Activated CD4-positive, alpha-beta T cell treated with anti-CD3 and anti-CD28 coated beads, Interleukin-2, amount 10 ng/mL, durations not matched to agents 7 days and 5 days (primary cell): ENCODE measurements around the gene CD163L1. TPM values are rescaled to one million over a fixed set of nuclear protein-coding genes. Genes with fewer than 3 reads are reported as not detected.
A peak's percentile ranks its signal among the peaks of the same experiment; 100 is the strongest.
"Not testable (repeated sequence)": the region's sequence is repeated elsewhere in the genome, so short reads cannot be mapped to it uniquely, and the experiment has no call there.

Experiments
- CTCF ChIA-PET: fragments of 350-600 bp; sonication (Branson Sonifier 250); formaldehyde crosslinking; loops from one replicate; lab custom pipeline; 2021; ENCODE audit warnings: antibody characterized with exemption; lab: Charles Lee
- POLR2A ChIA-PET: fragments of 350-600 bp; sonication (Branson Sonifier 250); formaldehyde crosslinking; loops from one replicate; lab custom pipeline; 2021; ENCODE audit warnings: antibody characterized with exemption; lab: Charles Lee
- DNase-seq: peaks from one replicate; pipeline ENCODE4 v3.0.0-alpha.2; 2020
- H3K27ac Mint-ChIP-seq: one replicate; pipeline ENCODE4 v1.8.0; 2021; ENCODE audit warnings: mild to moderate bottlenecking, moderate library complexity, mixed read lengths
- H3K27me3 Mint-ChIP-seq: one replicate; pipeline ENCODE4 v1.8.0; 2021; ENCODE audit warnings: mixed read lengths
- H3K36me3 Mint-ChIP-seq: one replicate; pipeline ENCODE4 v1.8.0; 2021; ENCODE audit warnings: low read depth, mixed read lengths
- H3K4me1 Mint-ChIP-seq: one replicate; pipeline ENCODE4 v1.8.0; 2021; ENCODE audit warnings: mixed read lengths
- H3K4me3 Mint-ChIP-seq: one replicate; pipeline ENCODE4 v1.8.0; 2021; ENCODE audit warnings: mild to moderate bottlenecking, moderate library complexity, mixed read lengths
- H3K9me3 Mint-ChIP-seq: one replicate; pipeline ENCODE4 v1.8.0; 2021; ENCODE audit warnings: mixed read lengths
- total RNA-seq, 2 experiments: library from RNA; stranded (reverse); gene quantifications; one replicate each; pipeline ENCODE4 v1.2.3, GENCODE V29; 2021

CD163L1 gene
- total RNA-seq, 2 experiments from 2014 or later, result not detected

DNA sequence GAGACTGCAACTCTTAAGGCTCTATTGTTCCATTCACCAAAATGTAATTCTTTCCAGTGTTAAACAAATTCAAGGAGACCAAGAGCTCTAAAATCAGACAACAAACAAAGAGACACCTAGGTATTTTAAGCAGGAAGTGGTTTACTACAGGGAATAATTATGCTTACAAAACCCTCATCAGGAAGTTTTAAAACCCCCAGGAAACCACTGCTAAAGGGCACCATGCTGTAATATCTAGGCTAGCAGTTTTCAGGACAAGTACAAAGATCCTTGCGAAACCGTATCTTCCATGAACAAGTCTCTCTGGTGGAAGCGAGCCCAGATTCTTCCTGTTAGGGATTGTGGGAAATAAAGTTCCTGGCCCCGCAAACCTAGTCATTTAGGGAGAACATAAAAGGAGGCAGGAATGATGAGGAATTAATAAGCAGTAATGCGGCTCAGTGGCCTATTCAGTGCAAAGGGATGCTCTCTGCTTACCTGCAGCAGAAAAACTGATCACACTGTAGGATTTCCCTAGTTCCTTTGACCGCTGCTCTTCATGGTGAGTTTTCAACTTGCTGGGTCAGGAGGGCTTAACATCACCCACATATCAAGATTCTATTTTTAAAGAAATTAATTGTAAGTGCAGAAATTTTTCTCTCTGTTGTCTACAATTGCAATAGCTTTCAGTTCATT, 97.3 kb downstream of the CD163L1 start:
- POLR2A ChIA-PET, result no interaction called here
- Mint-ChIP-seq H3K9me3 (peaks cover 25% of the 10 kb centered on the region), H3K27me3 (peaks cover 8% of the 10 kb centered on the region), H3K4me1 (peaks cover 42% of the 10 kb centered on the region), H3K4me3 (peak overlapping the region; percentile 3), H3K36me3 (peaks cover 6% of the 10 kb centered on the region), H3K27ac (no peak overlapping the region)
- no peak for DNase-seq
- CTCF ChIA-PET, result no interaction called here

- peaks cover 4% of the 10 kb centered on the region for H3K27me3 Mint-ChIP-seq
- peaks cover 25% of the 10 kb centered on the region for H3K9me3 Mint-ChIP-seq
These were observed 98.9 kb downstream of the CD163L1 start for GRCh38 chr12:7344833-7345606.

DNA sequence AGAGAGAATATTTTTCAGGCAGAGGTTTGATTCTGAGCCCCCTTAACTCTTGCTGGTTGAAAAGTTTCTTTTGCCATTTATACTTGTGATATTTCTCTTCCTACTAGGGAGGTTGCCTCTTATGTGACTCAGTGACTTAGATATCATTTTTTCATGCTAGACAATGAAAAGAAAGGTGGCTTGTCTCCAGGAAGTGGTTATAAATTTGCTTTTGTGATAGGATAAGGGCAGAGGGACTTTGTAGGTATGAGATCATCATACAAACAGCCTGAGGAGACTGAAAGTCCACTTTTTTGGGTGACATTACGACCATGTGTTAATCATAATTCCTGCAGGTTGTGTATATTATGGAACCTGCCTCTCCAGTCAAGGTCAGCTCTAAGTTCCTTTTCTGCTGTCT, 104.3 kb downstream of the CD163L1 start:
- H3K4me3 Mint-ChIP-seq, result no peak overlapping the region
- no peak for DNase-seq
- peaks cover under 1% of the 10 kb centered on the region for H3K36me3 Mint-ChIP-seq
- CTCF ChIA-PET, result interaction anchor here (1.0 kb wide), 1 partner anchor 10 kb away, joined by 4 read pairs; no protein-coding TSS in a partner anchor
- no peak overlapping the region for H3K27ac Mint-ChIP-seq
- POLR2A ChIA-PET, result no interaction called here
- H3K27me3 Mint-ChIP-seq, result peaks cover 4% of the 10 kb centered on the region
- peaks cover 21% of the 10 kb centered on the region for H3K4me1 Mint-ChIP-seq
- H3K9me3 Mint-ChIP-seq, result peaks cover 20% of the 10 kb centered on the region

More at GRCh38 chr12:7344833-7345606, 98.9 kb downstream of the CD163L1 start:
- ChIA-PET POLR2A (no interaction called here), CTCF (no interaction called here)
- Mint-ChIP-seq H3K36me3 (peaks cover 6% of the 10 kb centered on the region), H3K4me1 (peaks cover 36% of the 10 kb centered on the region), H3K4me3 (no peak overlapping the region), H3K27ac (peak overlapping the region; percentile 31)
- DNase-seq, result no peak

GRCh38 chr12:7337790-7338189, 106.2 kb downstream of the CD163L1 start:
- H3K4me1 Mint-ChIP-seq, DNase-seq, POLR2A ChIA-PET, H3K9me3 Mint-ChIP-seq, H3K4me3 Mint-ChIP-seq, H3K27ac Mint-ChIP-seq, CTCF ChIA-PET, H3K36me3 Mint-ChIP-seq, H3K27me3 Mint-ChIP-seq: not testable (repeated sequence)

DNA sequence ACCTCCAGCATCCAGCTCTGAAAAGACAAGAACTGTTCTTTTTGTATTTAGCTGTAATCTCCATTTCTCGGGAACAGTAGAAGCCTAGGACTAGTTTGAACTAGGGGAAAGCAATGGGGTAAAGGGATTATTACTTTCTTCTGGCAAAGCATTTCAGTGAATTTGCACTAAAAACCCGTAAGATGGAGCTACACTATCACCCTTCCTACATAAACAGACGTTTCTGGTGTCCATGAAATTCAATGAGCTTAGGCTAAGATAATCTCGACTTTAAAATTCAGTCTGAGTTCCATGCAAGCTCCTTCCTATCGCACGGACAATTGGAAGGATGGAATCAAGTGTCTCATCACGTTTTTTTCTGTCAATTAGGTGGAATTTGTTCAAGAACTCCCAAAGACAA, 116.0 kb downstream of the CD163L1 start:
- Mint-ChIP-seq H3K9me3 (peaks cover 8% of the 10 kb centered on the region), H3K4me3 (no peak overlapping the region), H3K27me3 (peaks cover 25% of the 10 kb centered on the region), H3K36me3 (peaks cover 7% of the 10 kb centered on the region), H3K27ac (no peak overlapping the region), H3K4me1 (peaks cover 6% of the 10 kb centered on the region)
- no peak for DNase-seq
- CTCF ChIA-PET, result no interaction called here
- POLR2A ChIA-PET, result no interaction called here

DNA sequence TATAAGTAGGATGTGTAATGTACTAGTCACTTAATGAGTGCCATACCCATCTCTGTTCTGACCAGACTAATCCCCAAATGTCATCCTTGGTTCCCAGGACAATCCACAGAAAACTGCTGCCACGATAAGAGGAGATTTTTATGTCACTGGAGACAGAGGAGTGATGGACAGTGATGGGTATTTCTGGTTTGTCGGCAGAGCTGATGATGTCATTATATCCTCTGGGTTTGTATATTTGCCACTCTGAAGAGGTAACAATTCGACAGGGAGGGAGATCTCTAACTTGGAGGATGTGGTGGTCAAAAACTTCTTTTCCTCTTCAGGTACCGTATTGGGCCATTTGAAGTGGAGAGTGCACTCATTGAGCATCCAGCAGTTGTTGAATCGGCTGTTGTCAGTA, 119.8 kb downstream of the CD163L1 start:
- peaks cover 20% of the 10 kb centered on the region for H3K27me3 Mint-ChIP-seq
- H3K9me3 Mint-ChIP-seq, result no peaks in the 10 kb centered on the region
- CTCF ChIA-PET, result no interaction called here
- H3K27ac Mint-ChIP-seq, result no peak overlapping the region
- H3K4me1 Mint-ChIP-seq, result no peaks in the 10 kb centered on the region
- no peak for DNase-seq
- POLR2A ChIA-PET, result no interaction called here
- no peaks in the 10 kb centered on the region for H3K36me3 Mint-ChIP-seq
- no peak overlapping the region for H3K4me3 Mint-ChIP-seq

- no peak for DNase-seq
- Mint-ChIP-seq H3K36me3 (no peaks in the 10 kb centered on the region), H3K27me3 (peaks cover 15% of the 10 kb centered on the region), H3K27ac (no peak overlapping the region), H3K4me3 (no peak overlapping the region), H3K4me1 (no peaks in the 10 kb centered on the region), H3K9me3 (no peaks in the 10 kb centered on the region)
- ChIA-PET POLR2A (no interaction called here), CTCF (no interaction called here)
These were observed 121.4 kb downstream of the CD163L1 start for GRCh38 chr12:7322599-7322998.

- Mint-ChIP-seq H3K4me3 (no peak overlapping the region), H3K27ac (no peak overlapping the region), H3K36me3 (no peaks in the 10 kb centered on the region), H3K27me3 (peaks cover 10% of the 10 kb centered on the region), H3K4me1 (no peaks in the 10 kb centered on the region), H3K9me3 (no peaks in the 10 kb centered on the region)
- POLR2A ChIA-PET, result no interaction called here
- CTCF ChIA-PET, result no interaction called here
- DNase-seq, result no peak
These were observed 122.3 kb downstream of the CD163L1 start for GRCh38 chr12:7321624-7322023.

DNA sequence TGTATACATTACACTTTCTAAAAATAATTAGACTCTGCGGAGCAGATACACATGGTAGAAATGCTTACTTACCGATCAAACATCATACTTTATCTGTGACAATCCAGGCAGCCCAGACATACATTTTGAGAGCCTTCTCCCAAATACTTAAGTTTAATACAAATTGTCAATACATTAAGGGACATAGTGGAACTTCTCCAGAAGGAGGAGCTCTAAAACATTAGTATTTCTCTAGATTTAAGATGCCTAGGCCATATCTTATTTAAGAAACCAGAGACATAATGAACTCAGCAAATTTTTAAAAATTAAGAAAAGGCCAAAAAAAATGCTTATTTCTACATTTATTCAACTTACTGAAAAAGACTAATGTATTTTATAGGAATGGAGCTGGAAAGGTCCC, 124.0 kb downstream of the CD163L1 start:
- Mint-ChIP-seq H3K27me3 (peaks cover 6% of the 10 kb centered on the region), H3K4me3 (no peak overlapping the region), H3K9me3 (no peaks in the 10 kb centered on the region), H3K27ac (no peak overlapping the region), H3K4me1 (no peaks in the 10 kb centered on the region), H3K36me3 (no peaks in the 10 kb centered on the region)
- no peak for DNase-seq
- CTCF ChIA-PET, result no interaction called here
- POLR2A ChIA-PET, result no interaction called here

DNA sequence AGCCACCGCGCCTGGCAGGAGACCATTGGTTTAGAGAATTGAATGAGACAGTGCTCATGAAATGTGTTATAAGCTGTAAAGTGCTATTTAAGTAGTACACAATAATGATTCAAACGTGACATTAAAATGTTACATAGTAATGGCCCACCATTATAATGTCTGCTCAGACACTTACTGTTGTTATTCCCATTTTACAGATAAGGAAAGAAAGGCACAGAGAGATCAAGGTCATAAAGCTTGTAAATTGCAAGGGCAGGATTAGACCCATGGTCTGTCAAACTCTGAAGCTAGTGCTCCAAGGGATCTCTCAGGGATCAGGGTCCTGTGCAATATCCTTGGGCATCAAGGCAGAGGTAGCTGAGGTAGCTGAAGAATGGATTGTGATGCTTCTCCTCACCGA, 133.9 kb downstream of the CD163L1 start:
- H3K4me1 Mint-ChIP-seq, result no peaks in the 10 kb centered on the region
- no peak overlapping the region for H3K4me3 Mint-ChIP-seq
- CTCF ChIA-PET, result no interaction called here
- no peak overlapping the region for H3K27ac Mint-ChIP-seq
- no peak for DNase-seq
- H3K9me3 Mint-ChIP-seq, result no peaks in the 10 kb centered on the region
- peaks cover 6% of the 10 kb centered on the region for H3K27me3 Mint-ChIP-seq
- H3K36me3 Mint-ChIP-seq, result no peaks in the 10 kb centered on the region
- POLR2A ChIA-PET, result no interaction called here

Other genes starting within 250 kb of the CD163L1 start
- gene ACSM4, start 140.1 kb downstream of the CD163L1 start, total RNA-seq, result not detected
- gene CD163, start 59.6 kb upstream of the CD163L1 start, total RNA-seq, result not detected
- not detected for gene APOBEC1, start 221.8 kb upstream of the CD163L1 start, total RNA-seq